ENCODE data around the gene PPFIA1.
"Not testable (repeated sequence)": the region's sequence is repeated elsewhere in the genome, so short reads cannot be mapped to it uniquely, and the experiment has no call there.

PPFIA1 gene

GRCh38 chr11:70317581-70318305, 47.3 kb downstream of the PPFIA1 start:
- H3K9me3 Mint-ChIP-seq, result no peaks in the 10 kb centered on the region

GRCh38 chr11:70319396-70320076, 49.0 kb downstream of the PPFIA1 start:
- no peaks in the 10 kb centered on the region for H3K27me3 Mint-ChIP-seq
- peaks cover 2% of the 10 kb centered on the region for H3K36me3 Mint-ChIP-seq
- CTCF ChIA-PET, result no interaction called here
- H3K27ac Mint-ChIP-seq, result no peak overlapping the region
- no peaks in the 10 kb centered on the region for H3K4me1 Mint-ChIP-seq
- H3K9me3 Mint-ChIP-seq, result no peaks in the 10 kb centered on the region
- H3K4me3 Mint-ChIP-seq, result no peak overlapping the region
- no peak for DNase-seq

More at GRCh38 chr11:70317581-70318305, 47.3 kb downstream of the PPFIA1 start:
- CTCF ChIA-PET, result no interaction called here
- no peak overlapping the region for H3K4me3 Mint-ChIP-seq
- no peak overlapping the region for H3K27ac Mint-ChIP-seq
- H3K4me1 Mint-ChIP-seq, result peaks cover 11% of the 10 kb centered on the region
- H3K27me3 Mint-ChIP-seq, result no peaks in the 10 kb centered on the region
- no peak for DNase-seq
- H3K36me3 Mint-ChIP-seq, result peaks cover 2% of the 10 kb centered on the region

DNA sequence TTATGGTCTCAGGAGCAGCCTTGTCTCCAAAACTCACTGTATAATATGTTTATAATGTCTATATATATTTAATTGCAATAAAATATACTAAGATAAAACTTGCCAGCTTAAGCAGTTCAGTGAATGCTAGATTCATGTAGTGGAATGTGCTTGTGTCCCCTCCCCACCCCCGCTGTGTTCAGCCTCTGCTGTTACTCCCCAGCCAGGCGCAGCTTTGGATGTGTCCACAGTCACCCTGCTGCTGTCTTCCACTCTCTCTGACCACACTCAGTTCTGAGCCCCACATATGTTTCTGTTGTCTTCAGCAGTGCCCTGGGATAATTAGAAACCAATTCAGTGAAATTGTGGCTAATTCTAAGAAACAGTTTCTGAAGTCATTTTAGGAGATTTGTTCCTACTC, 52.2 kb downstream of the PPFIA1 start:
- Mint-ChIP-seq H3K9me3 (no peaks in the 10 kb centered on the region), H3K27me3 (no peaks in the 10 kb centered on the region), H3K36me3 (peaks cover 14% of the 10 kb centered on the region), H3K27ac (no peak overlapping the region), H3K4me1 (no peaks in the 10 kb centered on the region), H3K4me3 (no peak overlapping the region)
- DNase-seq, result no peak
- CTCF ChIA-PET, result no interaction called here

GRCh38 chr11:70323806-70324205, 53.3 kb downstream of the PPFIA1 start:
- Mint-ChIP-seq H3K36me3 (peaks cover 19% of the 10 kb centered on the region), H3K9me3 (no peaks in the 10 kb centered on the region), H3K27me3 (no peaks in the 10 kb centered on the region), H3K4me1 (no peaks in the 10 kb centered on the region), H3K27ac (no peak overlapping the region), H3K4me3 (no peak overlapping the region)
- CTCF ChIA-PET, result no interaction called here
- DNase-seq, result no peak

GRCh38 chr11:70324376-70325115, 54.1 kb downstream of the PPFIA1 start:
- Mint-ChIP-seq H3K4me3 (no peak overlapping the region), H3K9me3 (no peaks in the 10 kb centered on the region), H3K4me1 (no peaks in the 10 kb centered on the region), H3K36me3 (peaks cover 19% of the 10 kb centered on the region), H3K27me3 (no peaks in the 10 kb centered on the region), H3K27ac (no peak overlapping the region)
- CTCF ChIA-PET, result no interaction called here
- no peak for DNase-seq

- no peak overlapping the region for H3K4me3 Mint-ChIP-seq
- CTCF ChIA-PET, result interaction anchor here (0.6 kb wide), 1 partner anchor 101 kb away, joined by 3 read pairs; no protein-coding TSS in a partner anchor
- no peaks in the 10 kb centered on the region for H3K9me3 Mint-ChIP-seq
Measured at GRCh38 chr11:70325824-70326223, 55.3 kb downstream of the PPFIA1 start.

DNA sequence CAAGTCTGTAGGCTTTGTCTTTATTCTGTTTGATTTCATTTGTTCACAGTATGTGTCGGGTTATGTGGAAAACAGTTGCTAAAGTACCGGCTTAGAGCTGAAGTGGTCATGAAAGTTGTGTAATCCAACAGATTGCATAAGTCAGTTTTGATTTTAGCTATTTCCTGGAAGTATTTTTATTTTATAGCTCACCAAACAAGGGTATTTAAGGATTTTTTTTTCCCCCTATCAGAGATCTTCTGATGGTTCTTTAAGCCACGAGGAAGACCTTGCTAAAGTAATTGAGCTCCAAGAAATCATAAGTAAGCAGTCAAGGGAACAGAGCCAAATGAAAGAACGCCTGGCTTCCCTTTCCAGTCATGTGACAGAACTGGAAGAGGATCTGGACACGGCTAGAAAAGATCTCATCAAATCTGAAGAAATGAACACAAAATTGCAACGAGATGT, 55.9 kb downstream of the PPFIA1 start:
- H3K27ac Mint-ChIP-seq, result no peak overlapping the region
- H3K36me3 Mint-ChIP-seq, result peaks cover 24% of the 10 kb centered on the region
- no peaks in the 10 kb centered on the region for H3K4me1 Mint-ChIP-seq
- CTCF ChIA-PET, result no interaction called here
- H3K4me3 Mint-ChIP-seq, result no peak overlapping the region
- H3K27me3 Mint-ChIP-seq, result no peaks in the 10 kb centered on the region
- no peak for DNase-seq
- H3K9me3 Mint-ChIP-seq, result no peaks in the 10 kb centered on the region

More at GRCh38 chr11:70325824-70326223, 55.3 kb downstream of the PPFIA1 start:
- no peak for DNase-seq
- H3K36me3 Mint-ChIP-seq, result peaks cover 23% of the 10 kb centered on the region
- no peak overlapping the region for H3K27ac Mint-ChIP-seq
- no peaks in the 10 kb centered on the region for H3K27me3 Mint-ChIP-seq
- no peaks in the 10 kb centered on the region for H3K4me1 Mint-ChIP-seq

GRCh38 chr11:70326833-70327232, 56.3 kb downstream of the PPFIA1 start:
- CTCF ChIA-PET, result no interaction called here
- H3K27me3 Mint-ChIP-seq, result no peaks in the 10 kb centered on the region
- no peaks in the 10 kb centered on the region for H3K9me3 Mint-ChIP-seq
- peaks cover 26% of the 10 kb centered on the region for H3K36me3 Mint-ChIP-seq
- no peaks in the 10 kb centered on the region for H3K4me1 Mint-ChIP-seq
- H3K27ac Mint-ChIP-seq, result no peak overlapping the region
- no peak overlapping the region for H3K4me3 Mint-ChIP-seq
- DNase-seq, result no peak

DNA sequence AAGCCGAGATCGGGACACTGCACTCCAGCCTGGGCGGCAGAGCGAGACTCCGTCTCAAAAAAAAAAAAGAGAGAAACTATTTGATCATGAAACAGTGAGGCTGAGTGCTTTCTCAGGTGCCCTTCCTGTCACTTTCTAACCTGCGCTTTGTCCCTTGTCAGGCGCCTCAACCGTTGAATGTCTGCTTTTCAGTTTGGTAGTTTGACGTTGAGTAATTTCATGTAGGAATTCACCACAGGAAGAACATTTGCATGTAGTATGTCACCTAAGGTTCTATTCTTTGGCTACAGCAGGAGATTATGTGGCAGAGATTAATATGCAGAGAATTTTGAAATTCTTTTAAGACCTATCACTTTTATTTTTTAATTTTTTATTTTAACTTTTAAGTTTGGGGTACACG, 57.2 kb downstream of the PPFIA1 start:
- Mint-ChIP-seq H3K4me1 (no peaks in the 10 kb centered on the region), H3K27ac (no peak overlapping the region), H3K36me3 (peaks cover 30% of the 10 kb centered on the region), H3K4me3 (no peak overlapping the region), H3K27me3 (no peaks in the 10 kb centered on the region), H3K9me3 (no peaks in the 10 kb centered on the region)
- CTCF ChIA-PET, result no interaction called here
- DNase-seq, result no peak

DNA sequence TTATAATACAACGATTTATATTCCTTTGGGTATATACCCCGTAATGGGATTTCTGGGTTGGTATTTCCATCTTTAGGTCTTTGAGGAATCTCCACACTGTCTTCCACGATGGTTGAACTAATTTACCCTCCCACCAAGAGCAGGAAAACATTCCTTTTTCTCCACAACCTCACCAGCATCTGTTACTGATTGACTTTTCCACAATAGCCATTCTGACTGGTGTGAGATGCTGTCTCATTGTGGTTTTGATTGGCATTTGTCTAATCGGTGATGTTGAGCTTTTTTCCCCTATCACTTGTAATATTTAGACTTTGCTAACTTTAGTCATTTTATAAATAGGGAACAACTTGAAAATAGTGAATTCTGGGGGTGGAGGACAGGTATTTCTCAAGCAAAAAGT, 58.1 kb downstream of the PPFIA1 start:
- no peaks in the 10 kb centered on the region for H3K4me1 Mint-ChIP-seq
- H3K27ac Mint-ChIP-seq, result no peak overlapping the region
- DNase-seq, result no peak
- H3K4me3 Mint-ChIP-seq, result no peak overlapping the region
- H3K9me3 Mint-ChIP-seq, result no peaks in the 10 kb centered on the region
- H3K27me3 Mint-ChIP-seq, result no peaks in the 10 kb centered on the region
- CTCF ChIA-PET, result no interaction called here
- H3K36me3 Mint-ChIP-seq, result peaks cover 37% of the 10 kb centered on the region

DNA sequence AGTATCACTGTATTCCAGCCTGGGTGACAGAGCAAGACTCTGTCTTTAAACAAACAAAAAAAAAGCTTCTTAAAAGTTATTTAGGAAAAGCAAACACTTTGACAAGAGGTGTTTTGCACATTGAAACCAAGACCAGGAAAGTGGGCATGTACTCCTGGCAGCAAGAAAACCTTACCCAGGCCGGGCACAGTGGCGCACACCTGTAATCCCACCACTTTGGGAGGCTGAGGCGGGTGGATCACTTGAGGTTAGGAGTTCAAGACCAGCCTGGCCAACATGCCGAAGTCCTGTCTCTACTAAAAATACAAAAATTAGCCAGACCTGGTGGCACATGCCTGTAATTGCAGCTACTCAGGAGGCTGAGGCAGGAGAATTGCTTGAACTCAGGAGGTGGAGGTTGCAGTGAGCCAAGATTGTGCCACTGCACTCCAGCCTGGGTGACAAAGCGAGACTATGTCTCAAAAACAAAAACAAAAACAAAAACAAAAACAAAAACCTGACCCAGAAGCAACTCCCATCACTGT, 60.9 kb downstream of the PPFIA1 start:
- peaks cover 52% of the 10 kb centered on the region for H3K36me3 Mint-ChIP-seq
- not testable (repeated sequence) for DNase-seq, H3K4me3 Mint-ChIP-seq, H3K27me3 Mint-ChIP-seq, H3K4me1 Mint-ChIP-seq, H3K27ac Mint-ChIP-seq, H3K9me3 Mint-ChIP-seq
- CTCF ChIA-PET, result interaction anchor here (1.6 kb wide), 1 partner anchor 26 kb away, joined by 3 read pairs; no protein-coding TSS in a partner anchor

DNA sequence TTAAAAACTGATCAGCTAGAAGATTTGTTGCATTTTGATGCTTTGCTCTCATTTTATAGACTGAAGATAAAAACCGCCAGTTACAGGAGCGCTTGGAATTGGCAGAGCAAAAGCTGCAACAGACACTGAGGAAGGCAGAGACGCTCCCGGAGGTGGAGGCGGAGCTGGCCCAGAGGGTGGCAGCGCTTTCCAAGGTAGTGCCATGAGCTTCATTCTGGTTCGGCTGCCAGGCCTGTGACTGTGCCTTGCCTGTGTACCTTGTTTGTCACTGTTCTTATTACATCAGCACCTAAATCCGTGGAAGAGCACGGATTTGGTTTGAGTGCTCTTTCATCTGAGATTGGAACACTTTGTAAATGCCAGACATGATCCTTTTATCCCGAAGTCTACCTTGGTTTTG, 61.4 kb downstream of the PPFIA1 start:
- Mint-ChIP-seq H3K27me3 (no peaks in the 10 kb centered on the region), H3K4me1 (no peaks in the 10 kb centered on the region), H3K27ac (no peak overlapping the region), H3K36me3 (peaks cover 54% of the 10 kb centered on the region), H3K9me3 (no peaks in the 10 kb centered on the region), H3K4me3 (no peak overlapping the region)
- CTCF ChIA-PET, result interaction anchor here (1.6 kb wide), 1 partner anchor 26 kb away, joined by 3 read pairs; no protein-coding TSS in a partner anchor
- no peak for DNase-seq

DNA sequence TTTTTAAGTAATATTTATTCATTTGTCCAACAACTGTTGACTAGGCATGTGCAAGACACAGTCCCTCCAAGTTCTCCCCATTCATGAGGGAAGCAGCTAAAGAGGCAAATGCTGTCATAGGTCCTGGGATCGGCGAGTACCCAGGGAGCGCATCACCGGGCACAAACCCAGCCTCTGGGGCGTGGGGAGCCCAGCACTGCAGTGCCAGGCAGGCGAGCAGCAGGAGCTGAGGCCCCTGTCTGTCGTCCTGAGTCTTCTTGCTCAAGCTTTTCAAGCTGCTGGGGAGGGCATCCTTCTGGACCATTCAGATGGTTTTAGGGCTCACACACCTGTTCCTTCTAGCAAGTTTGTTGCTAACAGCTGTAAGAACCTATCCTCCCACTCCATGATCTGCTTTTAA, 62.1 kb downstream of the PPFIA1 start:
- DNase-seq, result no peak
- no peaks in the 10 kb centered on the region for H3K4me1 Mint-ChIP-seq
- H3K27ac Mint-ChIP-seq, result no peak overlapping the region
- H3K36me3 Mint-ChIP-seq, result peaks cover 55% of the 10 kb centered on the region
- H3K27me3 Mint-ChIP-seq, result no peaks in the 10 kb centered on the region
- H3K9me3 Mint-ChIP-seq, result no peaks in the 10 kb centered on the region
- CTCF ChIA-PET, result interaction anchor here (1.6 kb wide), 1 partner anchor 25 kb away, joined by 3 read pairs; no protein-coding TSS in a partner anchor
- H3K4me3 Mint-ChIP-seq, result no peak overlapping the region

DNA sequence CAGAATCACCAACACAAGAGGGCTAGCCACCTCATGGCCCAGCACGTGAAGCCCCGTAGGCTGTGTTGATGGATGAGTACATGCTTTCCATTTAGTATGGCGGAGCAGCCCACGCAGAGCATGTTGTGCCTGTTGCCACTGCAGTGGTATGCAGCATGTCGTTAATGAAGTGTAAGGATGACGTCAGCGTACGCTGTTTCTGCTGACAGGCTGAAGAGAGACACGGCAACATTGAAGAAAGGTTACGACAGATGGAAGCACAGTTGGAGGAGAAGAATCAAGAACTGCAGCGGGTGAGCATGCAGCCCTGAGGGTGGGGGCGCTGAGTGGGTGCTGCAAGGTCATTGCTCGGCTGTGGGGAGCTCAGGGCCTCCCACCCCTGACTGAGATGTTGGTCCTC, 62.8 kb downstream of the PPFIA1 start:
- CTCF ChIA-PET, result no interaction called here
- Mint-ChIP-seq H3K27ac (no peak overlapping the region), H3K27me3 (no peaks in the 10 kb centered on the region), H3K9me3 (no peaks in the 10 kb centered on the region), H3K4me3 (no peak overlapping the region), H3K36me3 (peaks cover 56% of the 10 kb centered on the region), H3K4me1 (no peaks in the 10 kb centered on the region)
- DNase-seq, result no peak

All from activated naive CD4-positive, alpha-beta T cell treated with anti-CD3 and anti-CD28 coated beads, Interleukin-2, amount 10 ng/mL, durations not matched to agents 7 days and 5 days (primary cell).